Heart left ventricle (tissue), 16 donors: Measurements from ENCODE around the gene IRF2BPL. TPM values are rescaled to one million over a fixed set of nuclear protein-coding genes. Genes with fewer than 3 reads are reported as not detected.

Experiments used
- ATAC-seq, 4 donors: fragments of 200-7000 bp; cut with Tn5 transposase; one replicate each; pipeline ENCODE4 v1.9.1; 2020 to 2022; ENCODE audit warnings: moderate library complexity in 4 of 4, mild to moderate bottlenecking in 3 of 4, moderate number of reproducible peaks in 1 of 4
- DNase-seq, 5 donors: peaks; one replicate each; pipeline ENCODE4 v3.0.0-alpha.2; 2020
- H3K27ac ChIP-seq, 12 donors: fragments of 200-600 bp; sonication (generic) in 4 of 12; one replicate each; pipeline versions ENCODE4 v1.5.0 to v1.8.0; 2016 to 2022; ENCODE audit warnings: mild to moderate bottlenecking in 2 of 12
- H3K27me3 ChIP-seq, 9 donors: fragments of 200-600 bp; sonication (generic) in 2 of 9; one replicate each; pipeline versions ENCODE4 v1.5.1 to v1.8.0; 2016 to 2022; ENCODE audit warnings: mild to moderate bottlenecking in 3 of 9
- H3K36me3 ChIP-seq, 9 donors: fragments of 200-600 bp; sonication (generic) in 2 of 9; one replicate each; pipeline versions ENCODE4 v1.5.0 to v1.8.0; 2018 to 2022; ENCODE audit warnings: mild to moderate bottlenecking in 2 of 9
- H3K4me1 ChIP-seq, 12 donors: fragments of 200-600 bp; sonication (generic) in 4 of 12; one replicate each; pipeline versions ENCODE4 v1.5.0 to v1.8.0; 2016 to 2022; ENCODE audit warnings: mild to moderate bottlenecking in 3 of 12
- H3K4me3 ChIP-seq, 12 donors: fragments of 200-600 bp; sonication (generic) in 4 of 12; one replicate each; pipeline versions ENCODE4 v1.5.0 to v1.8.0; 2017 to 2022; ENCODE audit warnings: mild to moderate bottlenecking in 9 of 12, moderate library complexity in 4 of 12
- H3K9me3 ChIP-seq, 12 donors: fragments of 200-600 bp; sonication (generic) in 4 of 12; one replicate each; pipeline versions ENCODE4 v1.5.0 to v1.8.0; 2016 to 2022; ENCODE audit warnings: mild to moderate bottlenecking in 1 of 12
- POLR2A ChIP-seq, 2 donors: fragments of 450-650 bp; IDR thresholded peaks; one replicate each; pipeline ENCODE4 v1.6.1; 2017; ENCODE audit warnings: antibody characterized with exemption in 2 of 2, mild to moderate bottlenecking in 2 of 2, moderate library complexity in 2 of 2
- WGBS, 4 donors: extraction: QIAGEN DNeasy Blood & Tissue Kit in 2 of 4; methylation state at CpG; one replicate each; pipeline versions ENCODE4 v1.1.5 to v1.1.7; 2013 to 2018; 5-methylcytosine and 5-hydroxymethylcytosine counted together
- intact Hi-C, 10 donors: fragments of 100-400 bp; cut with DNase I; formaldehyde crosslinking; loops; one replicate each; pipeline versions ENCODE4 v1.11.1 to v1.14.2; 2022
- polyA plus RNA-seq, 2 donors: library from polyadenylated mRNA; stranded (reverse); fragments of 200-250 nt; gene quantifications; one replicate each; pipeline ENCODE4 v1.2.3, GENCODE V29; 2013
- total RNA-seq, 9 donors: library from RNA; depleted of rRNA in 2 of 9; stranded (reverse); fragments of >200 nt in 2 of 9; fragmentation: NEBNext Ultra II Directional in 3 of 9; extraction: Animal tissue kit (Norgen Biotek cat#: 25700) in 3 of 9; gene quantifications; one replicate each; pipeline versions ENCODE4 v1.1.0 to v1.2.4, GENCODE V29; 2016 to 2023
- TF ChIP-seq, protein P1 (sequence below), 12 donors: fragments of 200-600 bp; sonication (generic) in 4 of 12; IDR thresholded peaks; one replicate each; pipeline versions ENCODE4 v1.5.0 to v1.8.0; 2018 to 2022; ENCODE audit warnings: antibody characterized with exemption in 12 of 12, mild to moderate bottlenecking in 5 of 12
- donor health status: ischemic (EF 13 %, LVEDD 7.1; RV severe dilation, severe dysfunction).
- donor health status: healthy with polysubstance abuse.
- donor health status: DM: no; HTN: yes; CAD: no.
- donor health status: DM: no; HTN: no; CAD: no.
- donor health status: ischemic (EF 25% LVEDD 6.9; RV normal size, moderate dysfunction).
- donor health status: ischemic (EF 25% LVEDD 5.7; RV mildly dilated, moderate dysfunction).
- donor health status: healthy.
- donor health status: DM: yes; HTN: yes; CAD: no.
- donor health status: ischemic (EF 35%, LVEDD 5.7; RV mildly dilated, moderate dysfunction).
- donor health status: nonischemic (EF 11% LVEDD 7.7; RV severe dilation, severe dysfunction).
- donor health status: DM: yes; HTN: yes; CAD: no.
- donor health status: PGD.
- donor health status: ischemic (EF 29% LVEDD 5.4; RV normal size, mild dysfunction).
- donor health status: nonischemic (EF 23%, LVEDD 6.1; RV moderate dilation, normal function).

The IRF2BPL gene
- total and polyA plus RNA-seq, 11 donors: 7.5 to 59.2 (median 36.2) TPM

GRCh38 chr14:77067632-77068516 lies 39.4 kb upstream of the IRF2BPL start:
- intact Hi-C loops: loop anchor here (1.0 to 5.0 kb wide), 6 partner anchors 155 to 193 kb away; no protein-coding TSS in a partner anchor
- ATAC-seq: peak; percentile 60 to 84 (median 78)

DNA sequence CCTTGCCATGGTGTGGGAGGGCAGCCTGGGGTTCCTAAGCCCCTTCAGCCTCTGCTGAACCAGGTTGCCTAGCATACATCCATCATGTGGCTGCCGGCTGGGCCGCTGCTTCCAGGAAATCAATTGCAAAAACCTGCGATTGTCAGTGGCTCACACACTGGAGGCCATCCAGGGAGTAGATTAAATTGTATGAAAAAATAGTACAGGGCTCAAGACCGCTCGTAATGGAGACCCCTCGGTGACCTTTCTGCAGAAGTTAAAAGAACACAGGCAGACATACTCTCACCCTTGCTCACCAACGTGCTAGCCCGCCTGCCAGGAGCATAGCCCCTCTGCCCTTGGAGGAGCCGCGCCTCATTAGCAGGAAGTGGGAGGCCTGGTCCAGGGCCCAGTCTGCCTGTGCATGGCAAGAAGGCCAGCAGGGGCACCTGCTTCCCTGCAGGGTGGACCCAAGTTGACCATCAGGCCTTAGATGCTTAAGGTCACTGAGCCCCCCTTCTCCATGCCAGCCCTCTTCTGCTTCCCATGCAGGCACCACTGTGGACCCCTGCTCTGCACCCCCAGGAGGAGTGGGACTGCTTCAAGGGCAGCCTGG lies 38.2 kb upstream of the IRF2BPL start:
- Histone ChIP-seq H3K27ac (peak overlapping the region in 3 of 12 donors; percentile 12 to 41 (median 23)), H3K36me3 (no peaks in the 10 kb centered on the region), H3K4me3 (no peak overlapping the region), H3K4me1 (peaks cover 3 to 49% (median 28%) of the 10 kb centered on the region in 12 donors), H3K9me3 (no peaks in the 10 kb centered on the region), H3K27me3 (no peaks in the 10 kb centered on the region)
- DNase-seq: no peak
- no peak for ATAC-seq
- WGBS, 4 donors: 47 to 63% (median 53%) methylated on average over 10 of the region's 10 CpGs
- intact Hi-C loops: loop anchor here in 3 of 10 donors (5.0 kb wide), 1 partner anchor 154 kb away; no protein-coding TSS in a partner anchor
- TF ChIP-seq, protein P1, sequence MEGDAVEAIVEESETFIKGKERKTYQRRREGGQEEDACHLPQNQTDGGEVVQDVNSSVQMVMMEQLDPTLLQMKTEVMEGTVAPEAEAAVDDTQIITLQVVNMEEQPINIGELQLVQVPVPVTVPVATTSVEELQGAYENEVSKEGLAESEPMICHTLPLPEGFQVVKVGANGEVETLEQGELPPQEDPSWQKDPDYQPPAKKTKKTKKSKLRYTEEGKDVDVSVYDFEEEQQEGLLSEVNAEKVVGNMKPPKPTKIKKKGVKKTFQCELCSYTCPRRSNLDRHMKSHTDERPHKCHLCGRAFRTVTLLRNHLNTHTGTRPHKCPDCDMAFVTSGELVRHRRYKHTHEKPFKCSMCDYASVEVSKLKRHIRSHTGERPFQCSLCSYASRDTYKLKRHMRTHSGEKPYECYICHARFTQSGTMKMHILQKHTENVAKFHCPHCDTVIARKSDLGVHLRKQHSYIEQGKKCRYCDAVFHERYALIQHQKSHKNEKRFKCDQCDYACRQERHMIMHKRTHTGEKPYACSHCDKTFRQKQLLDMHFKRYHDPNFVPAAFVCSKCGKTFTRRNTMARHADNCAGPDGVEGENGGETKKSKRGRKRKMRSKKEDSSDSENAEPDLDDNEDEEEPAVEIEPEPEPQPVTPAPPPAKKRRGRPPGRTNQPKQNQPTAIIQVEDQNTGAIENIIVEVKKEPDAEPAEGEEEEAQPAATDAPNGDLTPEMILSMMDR (IDR thresholded peaks at IDR 0.05): no peak
- no peak for TF ChIP-seq POLR2A (IDR thresholded peaks at IDR 0.05)

More at GRCh38 chr14:77067632-77068516, 39.4 kb upstream of the IRF2BPL start:
- H3K36me3 ChIP-seq: no peaks in the 10 kb centered on the region
- H3K27ac ChIP-seq: peak overlapping the region in 5 of 12 donors; percentile 8 to 72 (median 39)
- WGBS, 4 donors: 50 to 53% (median 53%) methylated on average over 11 of the region's 11 CpGs
- no peaks in the 10 kb centered on the region for H3K27me3 ChIP-seq
- peak; percentile 66 to 85 (median 74) for DNase-seq
- no peak for TF ChIP-seq POLR2A (IDR thresholded peaks at IDR 0.05)
- TF ChIP-seq, protein P1 (IDR thresholded peaks at IDR 0.05): peak; percentile 72 to 95 (median 84)
- H3K9me3 ChIP-seq: no peaks in the 10 kb centered on the region
- peaks cover 3 to 49% (median 28%) of the 10 kb centered on the region in 12 donors for H3K4me1 ChIP-seq
- H3K4me3 ChIP-seq: no peak overlapping the region

- Histone ChIP-seq H3K27ac (peak overlapping the region in 1 of 12 donors; percentile 41), H3K9me3 (no peaks in the 10 kb centered on the region), H3K27me3 (no peaks in the 10 kb centered on the region), H3K4me3 (no peak overlapping the region), H3K36me3 (no peaks in the 10 kb centered on the region), H3K4me1 (peaks cover 3 to 49% (median 28%) of the 10 kb centered on the region in 12 donors)
- DNase-seq (no peak), ATAC-seq (no peak)
- 75 to 86% (median 80%) methylated on average over 6 of the region's 6 CpGs for WGBS, 4 donors
- intact Hi-C loops: loop anchor here in 3 of 10 donors (5.0 kb wide), 1 partner anchor 154 kb away; no protein-coding TSS in a partner anchor
- TF ChIP-seq, protein P1 (IDR thresholded peaks at IDR 0.05): no peak
- TF ChIP-seq POLR2A (IDR thresholded peaks at IDR 0.05): no peak
Measured at GRCh38 chr14:77065851-77066577, 37.5 kb upstream of the IRF2BPL start.
